Fibroblast of peridontal ligament (primary cell): ENCODE measurements around the gene SEMA5B.

Experiments used
- DNase-seq: peaks from one replicate; pipeline ENCODE4 v3.0.0-alpha.2; 2010; ENCODE audit errors: extremely low read depth

Gene SEMA5B

GRCh38 chr3:122893754-122894668, 133.6 kb downstream of the SEMA5B start:
- no peak for DNase-seq

- no peak for DNase-seq
Measured at GRCh38 chr3:122893282-122893681, 134.3 kb downstream of the SEMA5B start.

GRCh38 chr3:122892118-122892960, 135.2 kb downstream of the SEMA5B start:
- peak; percentile 41 for DNase-seq

- DNase-seq = no peak
Measured at GRCh38 chr3:122890720-122891220, 136.8 kb downstream of the SEMA5B start.

GRCh38 chr3:122890077-122890719, 137.4 kb downstream of the SEMA5B start:
- DNase-seq = peak; percentile 83

- no peak for DNase-seq
Measured at GRCh38 chr3:122886946-122887345, 140.6 kb downstream of the SEMA5B start.

GRCh38 chr3:122886251-122886650, 141.3 kb downstream of the SEMA5B start:
- DNase-seq = no peak

GRCh38 chr3:122882361-122882947, 145.1 kb downstream of the SEMA5B start:
- DNase-seq = no peak

- no peak for DNase-seq
Measured at GRCh38 chr3:122880624-122881023, 146.9 kb downstream of the SEMA5B start.

- DNase-seq = no peak
Measured at GRCh38 chr3:122880173-122880572, 147.4 kb downstream of the SEMA5B start.

GRCh38 chr3:122875547-122876127, 151.9 kb downstream of the SEMA5B start:
- no peak for DNase-seq

GRCh38 chr3:122873741-122874515, 153.6 kb downstream of the SEMA5B start:
- DNase-seq = no peak

GRCh38 chr3:122868322-122868721, 159.2 kb downstream of the SEMA5B start:
- DNase-seq = no peak

- DNase-seq = no peak
Measured at GRCh38 chr3:122864498-122864897, 163.1 kb downstream of the SEMA5B start.

- DNase-seq = no peak
Measured at GRCh38 chr3:122862381-122862780, 165.2 kb downstream of the SEMA5B start.
